GM21737 (cell line): ENCODE results near the gene CNGA3.

Experiments used
- ATAC-seq: cut with Tn5 transposase; IDR thresholded peaks from one replicate; pipeline ENCODE4 v1.9.1; 2021; ENCODE audit warnings: mild to moderate bottlenecking, moderate library complexity; ENCODE audit not compliant: unreplicated experiment

Gene CNGA3

DNA sequence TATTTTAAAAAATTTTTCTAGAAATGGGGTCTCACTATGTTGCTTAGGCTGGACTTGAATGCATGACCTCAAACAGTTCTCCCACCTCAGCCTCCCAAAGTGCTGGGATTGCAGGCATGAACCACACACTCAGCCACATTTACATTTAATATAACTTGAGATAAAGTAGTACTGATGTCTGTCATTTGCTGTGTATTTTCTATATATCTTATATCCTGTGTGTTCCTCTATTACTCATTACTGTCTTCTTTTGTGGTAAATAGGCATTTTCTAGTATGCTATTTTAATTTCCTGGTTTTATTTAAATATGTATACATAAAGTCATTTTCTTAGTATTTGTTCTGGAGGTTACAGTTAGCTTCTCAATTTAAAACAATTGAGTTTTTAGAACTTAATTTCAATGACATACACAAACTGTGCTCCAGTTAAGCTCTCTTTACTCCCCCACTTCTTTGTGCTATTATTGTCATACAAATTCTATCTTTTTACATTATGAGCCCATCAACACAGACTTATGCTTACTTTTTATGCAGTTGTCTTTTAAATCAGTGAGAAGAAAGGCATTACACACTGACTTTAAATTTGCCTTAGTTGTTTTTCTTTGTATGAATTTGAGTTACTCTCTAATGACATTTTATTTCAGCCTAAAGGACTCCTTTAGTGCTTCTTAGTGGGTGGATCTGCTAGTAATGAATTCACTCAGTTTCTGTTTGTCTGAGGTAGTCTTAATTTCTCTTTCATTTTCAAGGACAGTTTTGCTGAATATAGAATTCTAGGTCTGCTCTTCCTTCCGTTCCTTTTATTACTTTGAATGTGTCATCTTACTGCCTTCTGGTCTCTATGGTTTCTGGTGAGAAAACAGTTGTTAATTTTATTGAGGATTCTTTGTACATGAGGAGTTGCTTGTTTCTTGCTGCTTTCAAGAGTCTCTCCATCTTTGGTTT is 92.2 kb downstream of the CNGA3 start:
- peak; percentile 93 for ATAC-seq

DNA sequence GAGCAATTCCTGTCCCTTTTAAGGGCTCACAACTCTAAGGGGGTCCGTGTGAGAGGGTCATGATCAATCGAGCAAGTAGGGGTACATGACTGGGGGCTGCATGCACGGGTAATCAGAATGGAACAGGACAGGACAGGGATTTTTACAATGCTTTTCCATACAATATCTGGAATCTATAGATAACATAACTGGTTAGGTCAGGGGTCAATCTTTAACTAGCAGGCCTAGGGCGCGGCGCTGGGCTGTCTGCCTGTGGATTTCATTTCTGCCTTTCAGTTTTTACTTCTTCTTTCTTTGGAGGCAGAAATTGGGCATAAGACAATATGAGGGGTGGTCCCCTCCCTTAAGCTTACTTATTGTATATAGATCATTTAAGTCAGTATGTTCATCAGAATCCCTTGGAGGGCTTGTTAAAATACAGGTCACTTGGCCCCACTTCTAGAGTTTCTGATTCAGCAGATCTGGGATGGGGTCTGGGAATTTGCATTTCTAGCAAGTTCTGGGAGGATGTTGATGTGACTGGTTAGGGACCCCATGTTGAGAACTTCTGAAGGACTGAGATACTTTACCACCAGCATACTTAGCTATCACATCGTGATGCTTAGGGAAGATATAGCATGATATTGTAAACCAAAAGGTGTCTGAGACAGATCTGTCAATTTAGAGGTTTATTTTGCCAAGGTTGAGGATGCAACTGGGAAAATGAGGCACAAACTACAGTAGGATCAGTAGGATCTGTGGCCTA is 95.6 kb downstream of the CNGA3 start:
- no peak for ATAC-seq

DNA sequence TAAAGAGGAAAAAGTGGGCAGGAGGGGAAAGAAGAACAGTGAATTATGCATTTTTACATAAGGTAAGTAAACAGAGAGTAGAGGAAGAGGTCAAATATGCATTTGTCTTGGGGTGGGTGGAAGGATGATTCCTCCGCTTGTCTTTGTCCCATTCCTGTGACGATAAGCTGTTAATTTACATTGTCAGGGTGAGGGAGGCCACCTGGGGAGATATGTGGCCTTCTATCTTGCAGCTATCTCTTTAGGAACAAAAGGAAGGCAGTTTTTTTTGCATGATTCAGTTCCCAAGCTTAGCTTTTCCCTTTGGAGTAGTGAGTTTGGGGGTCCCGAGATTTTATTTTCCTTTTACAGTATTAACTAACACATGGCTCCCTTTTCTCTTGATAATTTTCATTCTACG is 96.2 kb downstream of the CNGA3 start:
- no peak for ATAC-seq

- ATAC-seq = peak; percentile 54
Observed at GRCh38 chr2:98444436-98445176, 98.3 kb downstream of the CNGA3 start, which contains the start of gene INPP4A. INPP4A (plus strand) TSS chr2:98444858; CDS start chr2:98520049, 75,191 bp downstream.

DNA sequence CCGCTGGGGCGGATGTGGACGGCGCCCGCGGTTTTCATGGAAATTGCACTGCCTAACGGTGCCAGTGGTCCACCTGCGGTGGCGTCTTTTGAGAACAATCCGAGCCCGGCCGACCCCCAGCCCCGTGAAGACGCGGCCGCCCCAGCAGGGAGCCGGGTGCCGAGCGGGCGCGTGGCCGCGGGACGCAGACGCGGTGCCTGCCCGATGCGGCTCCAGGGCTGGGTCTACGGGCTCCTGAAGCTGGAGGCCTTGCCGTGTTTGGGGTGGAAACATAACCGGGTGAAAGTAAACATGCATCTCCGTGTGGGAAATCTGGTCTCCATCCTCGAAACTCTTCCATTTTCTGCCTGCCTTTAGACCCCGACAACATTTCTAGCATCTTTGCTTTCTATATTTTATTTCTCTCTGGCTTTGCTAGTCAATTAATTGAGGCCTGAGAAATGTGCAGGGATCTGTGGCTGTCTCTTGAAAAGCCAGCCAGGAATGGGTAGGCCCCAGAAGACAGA is 99.0 kb downstream of the CNGA3 start:
- peak; percentile 34 for ATAC-seq

- ATAC-seq = no peak
Observed at GRCh38 chr2:98445683-98446581, 99.7 kb downstream of the CNGA3 start.

DNA sequence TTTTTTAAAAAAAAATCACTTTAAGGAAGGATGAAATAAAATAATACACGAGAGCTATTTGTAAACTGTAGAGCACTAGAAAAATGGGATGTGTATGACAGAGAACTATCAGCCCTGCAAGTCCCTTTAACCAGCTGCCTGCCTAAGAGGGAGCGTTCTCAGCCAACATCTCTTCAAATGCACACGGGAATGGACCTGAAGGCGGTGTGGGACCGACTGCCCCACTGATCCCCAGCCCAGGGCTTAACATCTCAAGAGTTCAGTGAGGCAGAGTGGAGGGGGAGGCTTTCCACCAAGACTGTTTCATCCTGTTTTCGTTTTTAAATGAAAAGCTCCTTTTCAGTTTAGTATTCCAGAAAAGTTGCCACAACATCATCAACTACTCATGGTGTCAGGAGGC is 100.6 kb downstream of the CNGA3 start:
- ATAC-seq = no peak
